Stomach smooth muscle (tissue), 2 donors: Measurements from ENCODE around the gene SETDB1.

Source experiments
- H3K27ac ChIP-seq: one replicate; pipeline ENCODE4 v1.7.0; 2013; ENCODE audit warnings: mild to moderate bottlenecking, low read length, inconsistent platforms
- H3K27me3 ChIP-seq, 2 donors: one replicate each; pipeline ENCODE4 v1.7.0; 2013; ENCODE audit warnings: low read length in 2 of 2; ENCODE audit not compliant: insufficient read depth in 2 of 2, control insufficient read depth in 1 of 2
- H3K36me3 ChIP-seq, 2 donors: one replicate each; pipeline ENCODE4 v1.7.0; 2013; ENCODE audit warnings: low read length in 2 of 2; ENCODE audit not compliant: control insufficient read depth in 2 of 2, insufficient read depth in 2 of 2
- H3K4me1 ChIP-seq: one replicate; pipeline ENCODE4 v1.7.0; 2013; ENCODE audit warnings: low read length; ENCODE audit not compliant: control insufficient read depth, insufficient read depth
- H3K4me3 ChIP-seq, 2 donors: one replicate each; pipeline ENCODE4 v1.7.0; 2013; ENCODE audit warnings: low read length in 2 of 2
- H3K9ac ChIP-seq, 2 donors: one replicate each; pipeline ENCODE4 v1.7.0; 2013; ENCODE audit warnings: low read length in 2 of 2, mild to moderate bottlenecking in 1 of 2
- H3K9me3 ChIP-seq, 2 donors: one replicate each; pipeline ENCODE4 v1.7.0; 2013; ENCODE audit warnings: low read length in 2 of 2; ENCODE audit not compliant: control insufficient read depth in 2 of 2
- donor health status: healthy.
- donor health status: Pancreatic carcinoma.

Gene SETDB1

DNA sequence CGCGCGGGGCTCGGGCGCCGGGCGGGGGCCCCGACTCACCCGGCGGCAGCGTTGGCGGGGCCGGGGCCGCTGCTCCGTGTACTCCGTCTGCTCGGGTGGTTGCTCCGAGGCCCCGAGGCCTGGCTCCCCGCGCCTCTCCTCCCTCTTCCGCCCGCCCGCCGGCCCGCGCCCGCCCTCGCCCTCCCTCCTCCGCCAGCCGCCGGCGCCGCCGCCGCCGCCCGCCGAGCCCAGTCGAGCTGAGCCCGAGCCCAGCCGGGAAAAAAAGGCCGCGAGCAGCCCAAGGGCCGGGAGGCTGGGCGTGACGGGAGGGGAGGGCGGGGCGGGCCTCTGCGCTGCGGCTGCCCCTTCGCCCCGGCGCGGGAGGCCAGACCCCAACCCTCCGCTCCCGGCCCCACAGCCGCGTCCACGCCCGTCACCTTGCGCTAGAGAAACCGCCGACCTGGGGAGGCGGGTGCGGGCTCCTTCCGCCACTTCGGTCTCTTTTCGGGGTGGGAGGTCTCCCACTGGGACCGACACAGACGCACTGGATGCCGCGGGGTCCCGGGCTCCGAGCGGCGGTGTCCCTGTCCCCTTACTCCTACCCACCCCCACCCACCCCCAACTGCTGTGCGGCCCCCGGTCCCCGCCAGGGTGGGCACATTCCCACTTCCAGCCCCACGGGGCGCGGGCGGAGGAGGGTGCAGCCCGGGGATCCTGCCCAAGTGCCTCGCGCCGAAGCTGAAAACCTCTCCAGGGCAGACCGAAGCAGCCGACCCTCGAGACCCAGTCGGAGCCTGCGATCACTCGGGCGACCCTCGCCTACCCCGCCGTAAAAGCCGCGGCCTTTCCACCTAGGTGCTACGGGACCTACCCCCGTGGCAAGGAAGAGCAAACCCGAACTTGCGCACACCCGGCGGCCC is 48.7 kb downstream of the SETDB1 start, which contains the start of gene CERS2:
Gene CERS2, minus strand, starts transcription at position 256 of the 899 bp plus-strand sequence. CDS start 5,745 bp downstream, outside the sequence.
- H3K4me3 ChIP-seq, result peak within 1 kb of the TSS; percentile 86 to 96
- H3K27ac ChIP-seq, result peak within 1 kb of the TSS; percentile 84
- peaks cover 52% of the 10 kb centered on the region for H3K4me1 ChIP-seq
- H3K9ac ChIP-seq, result peak within 1 kb of the TSS; percentile 94 to 96
- no peaks in the 10 kb centered on the region for H3K9me3 ChIP-seq
- H3K27me3 ChIP-seq, result no peaks in the 10 kb centered on the region
- H3K36me3 ChIP-seq, result no peaks in the 10 kb centered on the region

DNA sequence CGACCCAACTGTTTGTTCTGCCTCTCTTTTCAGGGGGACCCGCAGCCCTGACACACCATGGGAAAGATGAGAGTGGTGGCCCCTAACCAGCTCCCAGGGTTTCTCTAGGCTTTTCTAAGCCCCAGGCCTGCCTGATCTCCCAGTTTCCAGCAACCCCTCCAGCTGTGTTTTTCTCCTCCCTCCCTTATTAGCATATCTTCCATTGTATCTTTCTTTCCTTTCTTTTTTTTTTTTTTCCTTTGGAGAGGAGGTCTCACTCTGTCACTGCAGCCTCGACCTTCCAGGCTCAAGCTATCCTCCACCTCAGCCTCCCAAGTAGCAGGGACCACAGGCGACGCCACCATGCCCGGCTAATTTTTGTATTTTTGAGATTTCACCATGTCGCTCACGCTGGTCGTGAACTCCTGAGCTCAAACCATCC is 50.2 kb downstream of the SETDB1 start:
- Histone ChIP-seq H3K9me3 (no peaks in the 10 kb centered on the region), H3K36me3 (no peaks in the 10 kb centered on the region), H3K4me1 (peaks cover 38% of the 10 kb centered on the region), H3K27me3 (no peaks in the 10 kb centered on the region), H3K9ac (no peak overlapping the region), H3K27ac (peak overlapping the region; percentile 74), H3K4me3 (no peak overlapping the region)

DNA sequence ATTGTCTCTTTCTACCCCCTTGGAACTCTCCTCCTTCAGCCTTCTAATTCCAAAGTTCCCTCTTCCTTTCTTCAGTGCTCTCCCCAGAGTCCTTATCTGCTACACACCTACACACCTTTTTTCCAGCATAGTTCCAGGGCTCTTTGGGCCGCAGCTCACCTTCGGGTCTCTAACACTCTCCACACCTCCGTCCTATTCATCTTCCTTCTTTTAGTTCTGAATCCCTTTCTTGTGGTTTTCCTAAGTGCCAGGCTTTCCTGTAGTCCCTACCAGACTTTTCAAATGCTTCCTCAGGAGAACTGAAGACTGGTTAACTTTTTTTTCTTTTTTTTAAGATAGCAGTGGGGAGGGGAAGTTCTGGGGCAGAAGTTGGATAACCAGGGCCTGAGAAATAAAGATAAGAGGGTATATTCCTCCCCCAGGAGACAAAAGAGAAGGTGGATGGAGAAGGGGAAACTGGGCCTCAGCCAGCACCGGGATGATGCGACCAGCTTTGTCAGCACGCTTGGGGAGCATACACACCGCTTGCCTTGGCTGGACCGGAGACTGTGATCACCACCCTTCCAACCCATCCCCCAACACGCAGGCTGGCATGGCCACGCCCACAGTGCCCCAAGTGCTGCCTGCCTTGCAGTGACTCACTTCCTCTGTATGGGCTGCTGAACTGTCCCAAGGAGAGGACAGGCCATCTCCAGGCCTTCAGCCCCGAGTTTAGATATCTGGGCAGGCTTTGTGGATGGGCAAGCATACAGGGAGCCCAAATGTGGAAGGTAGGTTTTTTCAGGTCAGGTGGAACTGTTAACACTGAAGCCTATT is 50.9 kb downstream of the SETDB1 start:
- Histone ChIP-seq H3K9ac (no peak overlapping the region), H3K27me3 (no peaks in the 10 kb centered on the region), H3K4me1 (peaks cover 31% of the 10 kb centered on the region), H3K9me3 (no peaks in the 10 kb centered on the region), H3K4me3 (peak overlapping the region in 1 of 2 donors; percentile 22), H3K36me3 (no peaks in the 10 kb centered on the region), H3K27ac (peak overlapping the region; percentile 74)

DNA sequence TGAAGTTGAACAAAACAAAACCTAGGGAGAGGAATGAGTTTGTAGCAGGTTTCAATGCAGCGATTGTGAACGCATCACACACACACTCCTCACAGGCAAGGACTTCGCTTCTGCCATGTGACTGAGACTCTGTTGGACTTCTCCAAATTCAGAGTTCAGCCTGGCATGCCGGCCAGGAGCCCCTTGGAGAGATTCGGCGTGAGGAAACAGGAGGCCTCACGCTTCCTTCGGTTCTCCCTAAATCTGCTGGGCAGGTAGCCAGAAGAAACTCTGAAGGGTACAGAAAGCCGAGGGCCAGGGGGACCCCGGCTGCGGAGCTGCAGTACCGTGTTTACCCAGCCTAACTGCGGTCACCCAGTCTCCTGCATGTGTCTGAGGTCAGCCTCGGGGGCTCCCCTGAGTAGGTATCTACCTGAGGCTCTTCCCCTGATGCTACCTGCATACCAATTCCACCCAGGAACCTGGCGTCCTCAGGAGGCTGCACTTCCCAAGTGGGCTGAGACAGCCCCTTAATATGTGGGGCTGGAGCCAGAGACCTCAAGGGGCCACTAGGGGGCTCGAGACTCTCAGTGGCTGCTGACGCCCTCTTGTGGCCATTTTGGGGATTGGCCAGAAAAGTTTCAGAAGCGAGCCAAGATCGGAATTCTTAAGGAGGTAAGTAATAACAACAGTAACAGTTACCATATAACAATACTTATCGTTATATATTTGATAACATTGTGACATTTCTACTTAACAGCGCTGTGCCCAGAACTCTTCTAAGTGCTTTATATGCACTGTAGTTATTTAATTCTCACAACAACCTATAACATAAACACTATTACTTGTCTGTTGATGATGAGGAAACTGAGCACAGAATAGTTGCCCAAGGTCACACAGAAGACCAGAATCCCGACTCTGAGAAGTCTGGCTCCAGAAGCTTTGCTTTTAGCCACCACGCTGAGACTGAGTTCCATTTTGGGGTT is 53.2 kb downstream of the SETDB1 start:
- H3K4me3 ChIP-seq, result peak overlapping the region; percentile 33 to 47

DNA sequence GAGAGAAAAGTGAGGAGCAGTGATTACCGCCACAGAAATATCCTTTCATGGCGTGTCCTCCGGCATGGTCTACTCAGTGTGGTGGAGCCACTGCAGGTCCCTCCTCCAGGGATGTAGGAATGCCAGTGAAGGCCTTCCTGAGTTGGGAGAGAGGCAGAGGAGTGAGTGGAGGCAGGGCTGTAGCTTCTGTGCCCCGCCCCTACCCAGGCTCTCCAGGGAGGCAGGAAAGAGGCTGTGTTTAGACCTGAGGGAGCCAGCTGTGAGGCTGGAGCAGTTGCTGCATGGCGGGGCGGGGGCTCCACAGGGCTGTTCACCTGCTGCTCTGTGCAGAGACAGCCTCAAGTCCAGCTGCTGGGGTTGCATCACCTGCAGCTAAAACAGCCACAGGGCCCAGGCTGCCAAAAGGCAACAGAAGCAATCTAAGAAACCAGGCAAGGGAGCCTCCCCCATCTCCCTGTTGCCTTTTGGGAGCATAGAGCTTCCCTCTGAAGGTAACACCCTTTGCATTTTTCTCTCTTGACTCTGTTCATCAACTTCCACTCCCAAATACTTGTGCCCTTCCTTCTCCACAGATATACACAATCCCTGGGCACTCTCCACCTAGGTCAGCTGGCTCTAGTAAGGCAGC is 55.1 kb downstream of the SETDB1 start:
- no peaks in the 10 kb centered on the region for H3K27me3 ChIP-seq
- H3K4me1 ChIP-seq, result peaks cover 8% of the 10 kb centered on the region
- H3K9ac ChIP-seq, result no peak overlapping the region
- no peaks in the 10 kb centered on the region for H3K9me3 ChIP-seq
- H3K4me3 ChIP-seq, result no peak overlapping the region
- no peaks in the 10 kb centered on the region for H3K36me3 ChIP-seq
- no peak overlapping the region for H3K27ac ChIP-seq

More for the DNA sequence above, 53.2 kb downstream of the SETDB1 start:
- Histone ChIP-seq H3K4me1 (peaks cover 11% of the 10 kb centered on the region), H3K9ac (peak overlapping the region; percentile 42 to 55), H3K27me3 (no peaks in the 10 kb centered on the region), H3K9me3 (no peaks in the 10 kb centered on the region), H3K36me3 (no peaks in the 10 kb centered on the region), H3K27ac (peak overlapping the region; percentile 41)

DNA sequence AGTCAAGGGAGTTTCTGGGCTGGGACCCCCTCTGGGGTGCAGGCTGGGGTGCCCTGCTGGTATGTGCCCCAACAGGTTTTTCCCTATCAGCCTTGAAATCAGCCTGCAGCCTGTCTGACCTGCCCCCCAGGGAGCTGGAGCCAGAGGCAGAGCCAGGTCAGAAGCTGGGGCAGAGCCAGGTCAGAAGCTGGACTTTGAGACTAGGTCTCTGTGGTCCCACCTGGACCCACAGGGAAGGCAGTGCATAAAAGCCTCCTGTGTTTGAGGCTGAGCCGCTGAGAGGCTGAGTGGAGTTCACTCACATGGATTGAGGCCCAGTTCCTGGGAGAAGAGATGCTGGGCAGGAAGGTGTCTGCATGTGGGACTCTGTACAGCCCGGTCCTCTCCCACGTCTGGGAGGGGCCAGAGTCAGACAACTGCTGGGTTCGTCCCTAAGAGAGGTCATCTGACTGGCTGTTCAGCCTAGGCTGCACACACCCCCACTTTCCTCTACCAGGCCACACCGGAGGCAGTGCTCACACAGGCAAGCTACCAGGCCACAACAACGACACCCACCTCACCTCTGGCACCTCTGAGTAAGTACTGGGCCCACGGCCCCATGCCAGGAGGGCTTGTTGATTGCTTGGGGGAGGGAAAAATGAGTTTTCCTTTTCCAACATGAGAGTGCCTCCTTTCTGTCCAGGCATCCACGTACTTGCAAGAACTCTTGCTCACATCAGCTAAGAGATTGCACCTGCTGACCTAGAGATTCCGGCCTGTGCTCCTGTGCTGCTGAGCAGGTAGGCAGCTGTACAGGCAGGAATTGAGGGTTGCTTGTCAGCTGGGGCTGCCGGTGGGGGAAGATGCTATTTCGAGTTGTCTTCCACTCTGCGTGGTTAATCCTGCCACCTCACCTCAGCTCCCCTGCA is 55.9 kb downstream of the SETDB1 start, which contains the start of gene ANXA9:
Gene ANXA9, plus strand, starts transcription at position 488 of the 908 bp plus-strand sequence. CDS start 814 bp downstream, outside the sequence.
- no peak within 1 kb of the TSS for H3K4me3 ChIP-seq
- peaks cover 8% of the 10 kb centered on the region for H3K4me1 ChIP-seq
- H3K36me3 ChIP-seq, result no peaks in the 10 kb centered on the region
- H3K27ac ChIP-seq, result no peak within 1 kb of the TSS
- H3K9me3 ChIP-seq, result no peaks in the 10 kb centered on the region
- H3K9ac ChIP-seq, result no peak within 1 kb of the TSS
- no peaks in the 10 kb centered on the region for H3K27me3 ChIP-seq

DNA sequence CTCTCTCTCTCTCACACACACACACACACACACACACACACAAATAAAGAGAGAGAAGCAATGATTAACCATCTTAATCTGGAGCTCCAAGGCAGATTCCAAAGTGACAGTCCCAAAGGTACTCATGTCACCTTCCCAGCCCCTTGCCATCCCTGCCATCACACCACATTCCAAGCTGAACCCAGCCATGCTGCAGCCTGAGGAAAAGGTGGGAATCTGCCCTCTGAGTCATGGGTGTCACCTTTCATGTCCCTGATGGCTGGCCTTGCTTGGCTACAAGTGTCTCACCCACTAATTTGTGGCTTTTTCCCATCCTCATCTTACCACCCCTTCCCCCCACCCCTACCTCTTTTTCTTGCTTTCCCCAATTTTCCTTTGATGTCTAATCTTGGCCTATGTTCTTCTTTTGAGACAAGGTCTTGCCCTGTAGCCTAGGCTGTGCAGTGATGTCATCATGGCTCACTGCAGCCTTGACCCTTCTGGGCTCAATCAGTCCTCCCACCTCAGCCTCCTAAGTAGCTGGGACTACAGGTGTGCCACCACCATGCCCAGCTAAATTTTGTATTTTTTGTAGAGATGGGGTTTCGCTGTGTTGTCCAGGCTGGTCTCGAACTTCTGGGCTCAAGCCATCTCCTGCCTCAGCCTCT is 59.1 kb downstream of the SETDB1 start:
- H3K4me1 ChIP-seq, result no peaks in the 10 kb centered on the region
- H3K9ac ChIP-seq, result no peak overlapping the region
- no peak overlapping the region for H3K4me3 ChIP-seq
- no peaks in the 10 kb centered on the region for H3K36me3 ChIP-seq
- no peaks in the 10 kb centered on the region for H3K9me3 ChIP-seq
- H3K27ac ChIP-seq, result no peak overlapping the region
- no peaks in the 10 kb centered on the region for H3K27me3 ChIP-seq

DNA sequence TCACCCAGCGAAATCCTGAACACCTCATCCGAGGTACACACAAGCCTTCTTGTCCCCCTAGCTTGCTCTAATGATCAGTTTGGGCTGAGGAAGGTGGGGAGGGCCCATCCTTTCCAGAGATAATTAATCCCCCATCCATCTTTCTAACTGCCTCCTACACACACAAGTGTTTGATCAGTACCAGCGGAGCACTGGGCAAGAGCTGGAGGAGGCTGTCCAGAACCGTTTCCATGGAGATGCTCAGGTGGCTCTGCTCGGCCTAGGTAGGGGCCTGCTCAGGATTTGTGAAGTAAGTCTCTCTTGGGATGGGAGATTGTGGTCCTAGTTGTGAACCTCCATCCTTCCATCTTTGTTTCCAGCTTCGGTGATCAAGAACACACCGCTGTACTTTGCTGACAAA is 61.8 kb downstream of the SETDB1 start:
- Histone ChIP-seq H3K9ac (no peak overlapping the region), H3K9me3 (no peaks in the 10 kb centered on the region), H3K36me3 (no peaks in the 10 kb centered on the region)

DNA sequence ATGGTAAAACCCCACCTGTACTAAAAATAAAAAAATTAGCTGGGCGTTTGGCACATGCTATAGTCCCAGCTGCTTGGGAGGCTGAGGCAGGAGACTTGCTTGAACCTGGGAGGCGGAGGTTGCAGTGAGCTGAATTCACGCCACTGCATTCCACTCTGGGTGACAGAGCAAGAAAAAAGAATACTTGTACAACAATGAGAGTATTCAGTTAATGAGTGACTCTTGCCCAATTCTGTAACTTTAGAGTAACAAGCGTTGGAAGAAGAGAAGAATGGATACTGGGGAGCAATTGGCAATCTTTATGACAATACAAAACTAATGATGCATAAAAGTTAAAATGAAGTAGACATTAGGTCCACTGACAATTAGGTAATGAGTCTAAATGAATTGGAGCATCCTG is 66.5 kb downstream of the SETDB1 start:
- no peak overlapping the region for H3K9ac ChIP-seq
- H3K4me1 ChIP-seq, result peaks cover 4% of the 10 kb centered on the region
- H3K27ac ChIP-seq, result no peak overlapping the region
- no peaks in the 10 kb centered on the region for H3K27me3 ChIP-seq
- H3K9me3 ChIP-seq, result no peaks in the 10 kb centered on the region
- H3K4me3 ChIP-seq, result no peak overlapping the region
- H3K36me3 ChIP-seq, result peaks cover 8% of the 10 kb centered on the region in 2 donors

More for the DNA sequence above, 61.8 kb downstream of the SETDB1 start:
- Histone ChIP-seq H3K27me3 (no peaks in the 10 kb centered on the region), H3K4me3 (no peak overlapping the region), H3K4me1 (no peaks in the 10 kb centered on the region), H3K27ac (no peak overlapping the region)
